IPS DF 19.7 (cell line): ENCODE measurements around the gene CETN1.

Experiments
- DNase-seq: peaks from one replicate; pipeline ENCODE4 v3.0.0-alpha.2; 2013; ENCODE audit warnings: low read depth, low spot score

Gene CETN1

DNA sequence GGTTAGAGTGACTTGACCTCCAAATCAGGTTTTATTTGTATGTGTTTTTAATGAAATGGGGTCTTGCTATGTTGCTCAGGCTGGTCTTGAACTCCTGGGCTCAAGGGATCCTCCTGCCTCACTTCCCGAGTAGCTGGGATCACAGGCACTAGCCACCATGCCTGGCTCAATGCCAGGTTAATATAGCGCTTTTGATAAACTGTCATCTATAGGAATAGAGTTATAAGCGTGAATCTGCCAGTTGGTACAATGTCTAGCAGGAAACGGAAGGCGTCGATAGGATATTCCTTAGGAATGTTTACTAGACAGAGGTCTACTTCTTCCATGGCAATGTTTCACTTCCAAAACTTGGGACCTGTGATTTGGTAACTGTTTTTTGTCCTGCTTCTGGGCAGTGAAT, 42.1 kb downstream of the CETN1 start:
- no peak for DNase-seq

DNA sequence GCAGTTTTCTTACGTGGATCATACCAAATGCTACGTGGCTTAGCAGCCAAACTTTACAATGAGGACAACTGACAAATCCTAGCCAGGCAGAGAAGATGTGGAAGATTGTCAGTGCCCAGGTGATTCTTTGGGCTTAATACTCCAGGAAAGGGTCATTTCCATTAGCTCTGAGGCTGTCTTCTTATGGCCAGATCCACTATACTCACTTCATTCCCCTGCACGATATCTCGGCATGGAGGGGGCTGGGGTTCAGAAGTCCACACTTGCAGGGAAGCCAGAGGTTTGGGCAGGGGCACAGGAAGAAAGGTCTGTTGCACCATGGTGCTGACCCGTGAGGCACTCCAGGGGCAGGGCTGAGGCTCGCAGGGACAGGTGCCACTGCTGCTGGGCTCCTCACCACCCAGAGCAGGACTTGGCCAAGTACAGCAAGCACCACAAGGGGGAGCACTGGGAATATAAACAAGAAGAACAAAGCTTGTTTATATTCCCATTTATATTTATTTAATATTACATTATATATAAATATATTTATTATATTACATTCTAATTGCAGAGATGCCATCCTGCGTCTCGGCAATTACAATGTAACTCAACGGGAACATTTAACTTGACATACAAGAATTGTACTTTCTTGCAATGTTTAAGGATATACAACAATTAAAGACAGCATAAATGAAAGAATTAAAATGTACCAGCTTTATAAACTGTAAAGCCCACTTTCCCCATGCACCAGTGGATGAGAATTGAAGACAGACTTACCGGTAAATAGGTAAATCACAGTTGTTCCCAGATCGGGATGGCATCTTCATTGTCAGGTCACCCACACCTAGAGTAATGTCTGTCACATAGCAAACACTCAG, 43.8 kb downstream of the CETN1 start:
- DNase-seq: no peak

DNA sequence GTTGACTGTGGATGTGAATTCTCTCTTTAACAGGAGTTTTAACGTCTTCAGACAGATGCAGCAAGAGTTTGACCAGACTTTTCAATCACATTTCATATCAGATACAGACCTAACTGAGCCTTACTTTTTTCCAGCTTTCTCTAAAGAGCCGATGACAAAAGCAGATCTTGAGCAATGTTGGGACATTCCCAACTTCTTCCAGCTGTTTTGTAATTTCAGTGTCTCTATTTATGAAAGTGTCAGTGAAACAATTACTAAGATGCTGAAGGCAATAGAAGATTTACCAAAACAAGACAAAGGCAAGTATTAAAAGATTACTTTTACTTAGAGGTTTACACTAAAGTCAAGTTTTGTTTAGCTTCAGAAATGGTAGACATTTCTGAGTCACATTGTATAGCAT, 47.1 kb downstream of the CETN1 start:
- DNase-seq: no peak

DNA sequence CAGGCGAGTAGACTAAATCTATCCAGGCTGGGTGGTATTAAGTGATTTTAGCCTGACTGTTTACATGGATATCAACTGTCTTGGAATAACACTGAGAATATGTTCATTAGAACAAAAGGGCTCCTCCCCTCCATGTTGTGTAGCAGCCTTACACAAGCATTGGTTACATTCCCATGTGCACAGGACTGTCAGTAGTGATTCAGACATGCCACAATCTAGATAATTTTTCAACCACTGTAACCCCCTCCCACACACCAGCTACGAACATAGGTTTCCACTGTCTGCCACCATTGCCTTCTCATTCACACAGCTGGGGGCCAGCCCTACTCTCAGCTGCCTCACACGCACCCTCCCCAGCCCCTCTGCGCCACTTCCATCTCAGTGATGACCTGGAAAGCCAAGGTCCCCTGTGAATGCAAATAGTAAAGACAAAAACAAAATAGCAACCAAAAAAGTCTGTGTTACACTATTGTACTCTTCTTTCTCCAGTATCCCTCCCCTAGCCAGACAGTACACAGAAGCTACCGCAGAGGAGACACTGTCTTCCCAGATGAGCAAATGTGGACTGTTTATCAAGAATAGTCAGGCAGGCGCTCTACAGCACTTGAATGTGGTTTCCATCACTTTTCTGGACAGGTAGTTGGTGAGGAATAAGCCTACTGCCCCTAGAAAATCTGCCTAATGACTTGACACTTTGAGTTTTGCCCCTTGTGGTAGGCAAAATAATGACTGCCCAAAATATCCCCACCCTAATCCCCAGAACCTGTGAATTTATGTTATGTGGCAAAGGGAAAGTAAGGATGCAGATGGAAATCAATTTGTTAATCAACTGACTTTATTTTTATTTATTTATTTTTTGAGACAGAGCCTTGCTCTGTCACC, 49.3 kb downstream of the CETN1 start:
- DNase-seq: no peak

DNA sequence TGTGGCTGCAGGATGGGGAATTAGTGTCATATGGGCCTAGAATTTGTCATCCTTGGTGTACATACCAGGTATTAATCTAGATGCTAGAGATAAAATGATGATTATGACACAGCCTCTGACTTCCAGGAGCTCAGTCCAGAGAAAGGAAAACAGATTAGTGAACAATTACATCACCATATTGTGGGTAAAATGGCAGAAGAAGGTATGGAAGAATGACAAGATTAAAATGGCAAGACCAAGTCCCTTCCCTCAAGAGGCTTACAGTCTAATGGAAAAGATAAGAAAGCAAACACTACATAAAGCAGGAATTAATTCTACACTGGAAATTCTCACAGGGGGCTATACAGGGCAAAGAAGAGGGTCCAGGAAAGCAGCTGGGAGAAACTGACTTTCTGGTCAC, 51.4 kb downstream of the CETN1 start:
- no peak for DNase-seq
